ENCODE data around the gene POR. TPM values are rescaled to one million over a fixed set of nuclear protein-coding genes. Genes with fewer than 3 reads are reported as not detected.

Gene POR
- total RNA-seq, 1 donor from 2014 or later, result 507 TPM

- no peak for DNase-seq (ENCODE audit: low spot score)
These were observed 33.2 kb downstream of the POR start for GRCh38 chr7:75948179-75948578.

GRCh38 chr7:75950111-75950681 is 35.2 kb downstream of the POR start:
- DNase-seq (ENCODE audit: low spot score), result no peak

GRCh38 chr7:75951506-75951905 is 36.6 kb downstream of the POR start:
- DNase-seq (ENCODE audit: low spot score), result no peak

- no peak for DNase-seq (ENCODE audit: low spot score)
These were observed 38.5 kb downstream of the POR start for GRCh38 chr7:75953431-75953830.

- DNase-seq (ENCODE audit: low spot score), result no peak
These were observed 39.0 kb downstream of the POR start for GRCh38 chr7:75953931-75954330.

GRCh38 chr7:75955331-75955955 is 40.5 kb downstream of the POR start:
- DNase-seq (ENCODE audit: low spot score), result no peak

GRCh38 chr7:75957021-75957736 is 42.2 kb downstream of the POR start:
- DNase-seq (ENCODE audit: low spot score), result no peak

- no peak for DNase-seq (ENCODE audit: low spot score)
These were observed 44.0 kb downstream of the POR start for GRCh38 chr7:75958802-75959543.

GRCh38 chr7:75960372-75960771 is 45.4 kb downstream of the POR start:
- no peak for DNase-seq (ENCODE audit: low spot score)

- DNase-seq (ENCODE audit: low spot score), result no peak
These were observed 46.3 kb downstream of the POR start for GRCh38 chr7:75961218-75961617.

- DNase-seq (ENCODE audit: low spot score), result no peak
These were observed 47.8 kb downstream of the POR start for GRCh38 chr7:75962607-75963380.

- no peak for DNase-seq (ENCODE audit: low spot score)
These were observed 48.5 kb downstream of the POR start for GRCh38 chr7:75963381-75963995.

- DNase-seq (ENCODE audit: low spot score), result no peak
These were observed 50.7 kb downstream of the POR start for GRCh38 chr7:75965617-75966016.

GRCh38 chr7:75966190-75966961 is 51.4 kb downstream of the POR start:
- no peak for DNase-seq (ENCODE audit: low spot score)

GRCh38 chr7:75967055-75967454 is 52.1 kb downstream of the POR start:
- DNase-seq (ENCODE audit: low spot score), result no peak

- no peak for DNase-seq (ENCODE audit: low spot score)
These were observed 52.6 kb downstream of the POR start for GRCh38 chr7:75967487-75967997.

GRCh38 chr7:75968012-75968411 is 53.1 kb downstream of the POR start:
- no peak for DNase-seq (ENCODE audit: low spot score)

GRCh38 chr7:75968561-75969001 is 53.6 kb downstream of the POR start:
- DNase-seq (ENCODE audit: low spot score), result no peak

- no peak for DNase-seq (ENCODE audit: low spot score)
These were observed 54.2 kb downstream of the POR start for GRCh38 chr7:75969182-75969581.

Measured in mesenteric fat pad (tissue), 1 donor.